ENCODE results near the gene CDC42BPA.

- TF ChIP-seq ZHX1 (CRISPR knock-in tag; IDR thresholded peaks at IDR 0.05; ENCODE audit: low read depth) (no peak), CTCF (CRISPR knock-in tag; IDR thresholded peaks at IDR 0.05) (no peak), RFX5 (IDR thresholded peaks at IDR 0.05; ENCODE audit: low read depth, low read length) (no peak), ZNF484 (CRISPR knock-in tag; IDR thresholded peaks at IDR 0.05; ENCODE audit: borderline replicate concordance, low read depth) (no peak), MXI1 (IDR thresholded peaks at IDR 0.05; ENCODE audit: borderline replicate concordance, low read depth, low read length) (no peak), ZMYM2 (CRISPR knock-in tag; IDR thresholded peaks at IDR 0.05) (no peak), ZNF138 (CRISPR knock-in tag; IDR thresholded peaks at IDR 0.05; ENCODE audit: low read depth) (no peak), GABPA (IDR thresholded peaks at IDR 0.05; ENCODE audit: low read depth, low read length) (no peak), GABPA (CRISPR knock-in tag; IDR thresholded peaks at IDR 0.05; ENCODE audit: low read depth) (no peak), ZNF446 (CRISPR knock-in tag; IDR thresholded peaks at IDR 0.05) (no peak)
These were observed 104.9 kb downstream of the CDC42BPA start for GRCh38 chr1:227213426-227213825.
